ENCODE results near the gene PCNX2. TPM values are rescaled to one million over a fixed set of nuclear protein-coding genes. Genes with fewer than 3 reads are reported as not detected.

Gene PCNX2
- total RNA-seq, 1 donor from 2014 or later, result 25.5 TPM

- Histone ChIP-seq H4K20me1 (ENCODE audit: insufficient read depth, low read length) (no peaks in the 10 kb centered on the region), H3K4me1 (ENCODE audit: insufficient read depth, low read length) (no peaks in the 10 kb centered on the region), H3K4me3 (ENCODE audit: insufficient read depth, low read depth, low read length) (no peak overlapping the region), H3K27ac (ENCODE audit: low read depth, low read length) (no peak overlapping the region), H3K4me2 (ENCODE audit: low read length) (no peak overlapping the region), H3K36me3 (ENCODE audit: insufficient read depth, low read length) (no peaks in the 10 kb centered on the region), H3K79me2 (ENCODE audit: insufficient read depth, low read length) (no peaks in the 10 kb centered on the region), H3K9me3 (ENCODE audit: insufficient read depth, low read depth, low read length) (no peaks in the 10 kb centered on the region), H3K27me3 (ENCODE audit: insufficient read depth, low read length) (no peaks in the 10 kb centered on the region), H2AFZ (ENCODE audit: low read depth, low read length) (no peak overlapping the region), H3K9ac (ENCODE audit: low read length) (no peak overlapping the region)
- DNase-seq (ENCODE audit: low read depth) (no peak), FAIRE-seq (no peak)
- Mint-ChIP-seq H3K36me3 (ENCODE audit: low read depth, unreplicated experiment) (no peaks in the 10 kb centered on the region), H3K27ac (ENCODE audit: unreplicated experiment) (no peak overlapping the region), H3K27me3 (ENCODE audit: low read depth, unreplicated experiment) (peaks cover 8% of the 10 kb centered on the region), H3K9me3 (ENCODE audit: unreplicated experiment) (no peaks in the 10 kb centered on the region), H3K4me3 (ENCODE audit: unreplicated experiment) (no peak overlapping the region), H3K4me1 (ENCODE audit: low read depth, unreplicated experiment) (no peaks in the 10 kb centered on the region)
- TF ChIP-seq CTCF (IDR thresholded peaks at IDR 0.05; ENCODE audit: insufficient read depth, low read depth, low read length) (no peak), EZH2 (IDR thresholded peaks at IDR 0.05; ENCODE audit: insufficient read depth, low read length) (no peak)
These were observed 358.6 kb downstream of the PCNX2 start for GRCh38 chr1:232936941-232937340.

Other genes starting within 250 kb of the PCNX2 start
- gene MAP3K21, start 32.0 kb upstream of the PCNX2 start, total RNA-seq, result 2.2 and 2.5 TPM in 2 replicates

Data from astrocyte (in vitro differentiated cells and primary cell).